COR-L47 (cell line): ENCODE results near the gene NT5DC2.
A peak's percentile ranks its signal among the peaks of the same experiment; 100 is the strongest.

Experiments
- DNase-seq: peaks from one replicate; lab custom pipeline; 2025; lab: John Stamatoyannopoulos, UW

Gene NT5DC2

GRCh38 chr3:52509753-52510328 is 23.8 kb downstream of the NT5DC2 start:
- DNase-seq = no peak

- DNase-seq = no peak
These were observed 26.3 kb downstream of the NT5DC2 start for GRCh38 chr3:52507359-52507758.

GRCh38 chr3:52506266-52506966 is 27.2 kb downstream of the NT5DC2 start:
- no peak for DNase-seq

GRCh38 chr3:52504977-52505376 is 28.7 kb downstream of the NT5DC2 start:
- no peak for DNase-seq

- peak; percentile 6 for DNase-seq
These were observed 29.8 kb downstream of the NT5DC2 start for GRCh38 chr3:52503788-52504424.

- DNase-seq = no peak
These were observed 30.8 kb downstream of the NT5DC2 start for GRCh38 chr3:52502808-52503350.

- DNase-seq = no peak
These were observed 31.7 kb downstream of the NT5DC2 start for GRCh38 chr3:52502001-52502400.

GRCh38 chr3:52501046-52501445 is 32.6 kb downstream of the NT5DC2 start:
- DNase-seq = no peak

GRCh38 chr3:52498137-52499054 is 35.3 kb downstream of the NT5DC2 start:
- no peak for DNase-seq

- DNase-seq = no peak
These were observed 37.7 kb downstream of the NT5DC2 start for GRCh38 chr3:52495777-52496602.

- DNase-seq = no peak
These were observed 38.7 kb downstream of the NT5DC2 start, which contains the start of gene STAB1 for GRCh38 chr3:52494886-52495495. TSS of gene STAB1 (plus strand) at chr3:52495338. CDS start at chr3:52495414, 76 bp downstream.

- DNase-seq = no peak
These were observed 39.2 kb downstream of the NT5DC2 start for GRCh38 chr3:52494445-52494844.

- no peak for DNase-seq
These were observed 40.2 kb downstream of the NT5DC2 start for GRCh38 chr3:52493232-52494017.

- no peak for DNase-seq
These were observed 41.6 kb downstream of the NT5DC2 start for GRCh38 chr3:52492059-52492458.

GRCh38 chr3:52490939-52491526 is 42.6 kb downstream of the NT5DC2 start:
- DNase-seq = no peak

GRCh38 chr3:52490035-52490938 is 43.4 kb downstream of the NT5DC2 start:
- DNase-seq = no peak

- DNase-seq = no peak
These were observed 44.2 kb downstream of the NT5DC2 start for GRCh38 chr3:52489453-52489852.

GRCh38 chr3:52488746-52489145 is 44.9 kb downstream of the NT5DC2 start:
- no peak for DNase-seq
